GM13976 (cell line): ENCODE data around the gene CABCOCO1.

Experiments used
- DNase-seq: peaks from one replicate; pipeline ENCODE4 v3.0.0; 2012; ENCODE audit warnings: low spot score
- in situ Hi-C: fragments of 300-500 bp; cut with MboI; formaldehyde crosslinking; loops from one replicate; pipeline ENCODE4 v1.12.0; 2022; ENCODE audit warnings: low sequenced_read_pairs, mixed read lengths, inconsistent platforms; ENCODE audit not compliant: unreplicated experiment
- TF ChIP-seq, protein P1 (sequence below): IDR thresholded peaks from 2 replicates; pipeline ENCODE4 v1.5.1; 2012; ENCODE audit warnings: borderline replicate concordance, mild to moderate bottlenecking; ENCODE audit not compliant: insufficient read depth; ENCODE audit errors: extremely low read depth, missing control alignments, control extremely low read depth

Gene CABCOCO1

DNA sequence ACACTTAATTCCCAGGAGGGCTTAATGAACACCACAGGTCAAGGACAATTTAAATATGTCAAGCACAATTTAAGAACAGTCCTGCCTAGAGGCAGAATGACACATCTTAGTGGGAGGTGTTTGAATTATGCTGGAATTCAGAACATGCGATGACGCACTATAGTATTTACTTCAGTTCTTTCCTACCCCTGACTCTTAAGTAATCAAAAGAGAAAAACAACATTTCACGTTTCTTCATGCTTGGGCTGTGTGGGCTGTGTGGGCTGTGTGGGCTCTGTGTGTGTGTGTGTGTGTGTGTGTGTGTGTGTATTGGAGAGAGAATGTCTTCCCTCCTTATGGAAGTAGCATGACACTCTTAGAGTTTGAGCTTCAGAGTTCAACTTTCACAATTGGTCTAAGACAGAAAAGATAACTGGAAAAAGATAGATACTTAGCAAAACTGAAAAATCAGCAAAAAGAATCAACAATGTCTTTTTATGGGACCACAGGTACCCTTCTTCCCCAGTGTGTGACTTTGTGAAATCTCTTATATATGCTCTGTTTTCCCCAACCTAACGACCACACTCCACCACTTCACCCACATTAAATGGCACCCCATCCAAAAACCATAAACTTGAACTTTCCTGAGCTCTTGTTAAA, 33.7 kb upstream of the CABCOCO1 start:
- in situ Hi-C loops = no loop called here
- no peak for DNase-seq
- TF ChIP-seq, protein P1, sequence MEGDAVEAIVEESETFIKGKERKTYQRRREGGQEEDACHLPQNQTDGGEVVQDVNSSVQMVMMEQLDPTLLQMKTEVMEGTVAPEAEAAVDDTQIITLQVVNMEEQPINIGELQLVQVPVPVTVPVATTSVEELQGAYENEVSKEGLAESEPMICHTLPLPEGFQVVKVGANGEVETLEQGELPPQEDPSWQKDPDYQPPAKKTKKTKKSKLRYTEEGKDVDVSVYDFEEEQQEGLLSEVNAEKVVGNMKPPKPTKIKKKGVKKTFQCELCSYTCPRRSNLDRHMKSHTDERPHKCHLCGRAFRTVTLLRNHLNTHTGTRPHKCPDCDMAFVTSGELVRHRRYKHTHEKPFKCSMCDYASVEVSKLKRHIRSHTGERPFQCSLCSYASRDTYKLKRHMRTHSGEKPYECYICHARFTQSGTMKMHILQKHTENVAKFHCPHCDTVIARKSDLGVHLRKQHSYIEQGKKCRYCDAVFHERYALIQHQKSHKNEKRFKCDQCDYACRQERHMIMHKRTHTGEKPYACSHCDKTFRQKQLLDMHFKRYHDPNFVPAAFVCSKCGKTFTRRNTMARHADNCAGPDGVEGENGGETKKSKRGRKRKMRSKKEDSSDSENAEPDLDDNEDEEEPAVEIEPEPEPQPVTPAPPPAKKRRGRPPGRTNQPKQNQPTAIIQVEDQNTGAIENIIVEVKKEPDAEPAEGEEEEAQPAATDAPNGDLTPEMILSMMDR = no peak

- TF ChIP-seq, protein P1 = no peak
- in situ Hi-C loops = no loop called here
These were observed 33.2 kb upstream of the CABCOCO1 start for GRCh38 chr10:61629576-61629975.

GRCh38 chr10:61632057-61632670, 30.6 kb upstream of the CABCOCO1 start:
- in situ Hi-C loops = no loop called here
- TF ChIP-seq, protein P1 = no peak
- DNase-seq = no peak

More at GRCh38 chr10:61629576-61629975, 33.2 kb upstream of the CABCOCO1 start:
- no peak for DNase-seq

GRCh38 chr10:61633665-61634064, 29.1 kb upstream of the CABCOCO1 start:
- TF ChIP-seq, protein P1 = no peak
- in situ Hi-C loops = no loop called here
- no peak for DNase-seq

DNA sequence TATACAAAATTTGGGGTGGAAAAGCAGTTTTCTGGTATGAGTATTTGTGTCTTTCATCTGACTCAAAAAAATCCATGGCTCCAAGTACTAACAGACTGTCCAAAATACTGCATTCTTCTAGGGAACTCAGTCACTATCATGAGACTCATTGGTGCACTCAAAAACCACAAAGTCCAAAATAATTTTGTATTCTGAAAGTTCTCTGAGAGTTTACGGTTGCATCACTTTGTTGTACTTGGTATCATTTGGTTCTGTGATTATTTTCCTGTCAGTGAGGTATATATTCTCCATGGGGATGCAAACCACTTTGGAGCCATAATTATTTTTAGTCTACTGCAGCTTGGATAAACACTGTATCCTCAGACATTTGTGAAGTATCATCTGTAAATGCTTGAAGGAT, 28.0 kb upstream of the CABCOCO1 start:
- TF ChIP-seq, protein P1 = no peak
- in situ Hi-C loops = no loop called here
- no peak for DNase-seq

DNA sequence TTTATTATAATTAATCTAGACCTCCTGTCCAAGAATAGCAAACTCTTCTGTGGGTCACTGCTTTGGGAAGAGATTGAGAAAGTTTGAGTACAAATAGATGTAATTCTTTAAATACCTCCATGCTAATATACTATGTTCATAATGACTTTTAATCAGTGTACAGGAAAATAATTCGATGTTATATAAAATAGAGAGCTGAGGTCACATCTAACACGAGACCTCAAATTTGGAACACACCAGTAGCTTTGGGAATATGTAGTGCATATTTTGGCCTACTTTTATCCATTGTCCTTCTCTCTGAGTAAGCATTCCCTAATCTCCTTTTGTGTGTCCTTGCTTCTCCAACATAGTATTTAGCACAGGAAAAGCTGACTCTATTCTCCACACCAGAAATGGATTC, 27.3 kb upstream of the CABCOCO1 start:
- no peak for DNase-seq
- in situ Hi-C loops = no loop called here
- TF ChIP-seq, protein P1 = no peak
